ENCODE results near the gene RTTN.

- TF ChIP-seq CTCF (IDR thresholded peaks at IDR 0.05) (no peak), POLR2A (IDR thresholded peaks at IDR 0.05) (no peak)
Observed at GRCh38 chr18:70078106-70078505, 127.4 kb downstream of the RTTN start.

All from uterus (tissue), 2 donors.